DND-41 (cell line): ENCODE results near the gene KDM1B.

Experiments used
- CTCF ChIP-seq: IDR thresholded peaks from 2 replicates; pipeline ENCODE4 v1.5.1; 2012; ENCODE audit warnings: borderline replicate concordance, low read length, moderate library complexity, mild to moderate bottlenecking; ENCODE audit not compliant: poor library complexity, severe bottlenecking; ENCODE audit errors: extremely low read depth
- EZH2 ChIP-seq: IDR thresholded peaks from 3 replicates; pipeline ENCODE4 v1.6.1; 2012; ENCODE audit warnings: borderline replicate concordance, low read depth, mild to moderate bottlenecking, moderate library complexity, low read length, inconsistent platforms; ENCODE audit not compliant: severe bottlenecking

GRCh38 chr6:18245079-18245478 is 89.9 kb downstream of the KDM1B start:
- no peak for TF ChIP-seq CTCF
- no peak for TF ChIP-seq EZH2
